Activated CD8-positive, alpha-beta memory T cell treated with anti-CD3 and anti-CD28 coated beads for 4 hours (primary cell): ENCODE measurements around the gene TIMM10B.
"Not testable (repeated sequence)": the region's sequence is repeated elsewhere in the genome, so short reads cannot be mapped to it uniquely, and the experiment has no call there.

Experiments
- DNase-seq, 2 donors: peaks; one replicate each; pipeline ENCODE4 v3.0.0-alpha.2; 2020; ENCODE audit warnings: low read depth in 2 of 2

The TIMM10B gene

DNA sequence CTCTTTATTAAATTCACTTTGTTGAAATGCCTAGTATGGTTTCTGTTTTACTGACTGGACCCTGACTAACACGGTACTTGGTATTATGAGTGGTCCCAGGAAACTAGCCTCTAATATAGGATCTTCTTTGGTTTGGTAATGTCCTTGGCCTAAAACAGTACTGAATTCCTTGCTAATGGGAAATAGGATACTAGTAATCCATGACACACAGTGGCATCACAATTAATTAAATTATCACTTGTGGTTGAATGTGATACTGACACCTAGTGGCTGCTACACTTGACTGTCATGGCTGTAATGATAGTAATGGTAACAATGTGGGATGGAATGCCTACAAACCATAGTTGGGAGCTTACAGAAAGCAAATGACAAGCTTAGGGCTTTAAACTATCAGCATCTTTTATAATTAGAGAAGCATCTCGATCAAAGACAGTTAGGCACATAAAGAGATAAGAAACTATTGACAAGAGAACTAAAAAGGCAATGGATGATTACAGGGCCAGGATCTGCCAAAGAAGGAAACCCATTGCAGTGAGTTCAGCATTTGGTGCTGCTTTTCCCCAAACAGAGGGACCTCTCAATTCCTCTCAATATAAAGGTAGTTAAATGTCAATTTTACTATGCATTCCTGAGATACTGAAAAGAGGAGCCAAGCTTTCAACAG lies 24.4 kb downstream of the TIMM10B start:
- DNase-seq: no peak

DNA sequence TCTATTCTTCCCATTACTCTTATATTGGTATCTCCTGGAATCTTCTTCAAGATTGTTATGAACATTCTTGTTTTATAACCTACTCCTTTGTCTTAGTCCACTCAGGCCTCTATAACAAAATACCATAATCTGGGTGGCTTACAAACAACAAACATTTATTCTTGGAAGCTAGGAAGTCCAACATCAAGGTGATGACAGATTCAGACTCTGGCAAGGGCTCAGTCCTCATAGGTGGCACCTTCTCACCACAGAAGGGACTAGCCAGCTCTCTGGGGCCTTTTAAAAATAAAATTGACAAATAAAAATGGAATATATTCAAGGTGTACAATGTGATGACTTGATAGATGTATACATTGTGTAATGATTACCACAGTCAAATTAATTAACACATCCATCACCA lies 35.6 kb downstream of the TIMM10B start:
- no peak for DNase-seq

GRCh38 chr11:6520265-6520664 lies 39.0 kb downstream of the TIMM10B start:
- no peak for DNase-seq

GRCh38 chr11:6521946-6522345 lies 40.6 kb downstream of the TIMM10B start:
- DNase-seq: not testable (repeated sequence)

DNA sequence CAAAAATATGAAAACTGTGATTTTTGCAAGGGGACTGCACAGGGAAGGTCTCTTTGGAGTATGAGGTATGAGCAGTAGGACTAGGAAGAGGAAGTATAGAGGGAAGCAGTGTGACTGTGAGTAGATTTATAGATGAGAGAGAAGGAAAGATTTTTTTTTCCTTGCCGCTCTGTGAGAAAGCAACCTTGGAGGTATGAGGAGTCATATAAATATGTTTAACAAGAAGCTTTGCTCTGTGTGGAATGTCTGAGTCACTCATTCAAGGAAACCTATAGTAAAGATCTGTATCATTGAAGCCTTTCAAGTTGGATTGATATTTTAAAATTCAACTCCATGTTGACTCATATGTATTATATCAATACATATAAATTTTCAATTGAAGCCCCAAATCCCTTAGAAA lies 42.0 kb downstream of the TIMM10B start:
- DNase-seq: no peak

DNA sequence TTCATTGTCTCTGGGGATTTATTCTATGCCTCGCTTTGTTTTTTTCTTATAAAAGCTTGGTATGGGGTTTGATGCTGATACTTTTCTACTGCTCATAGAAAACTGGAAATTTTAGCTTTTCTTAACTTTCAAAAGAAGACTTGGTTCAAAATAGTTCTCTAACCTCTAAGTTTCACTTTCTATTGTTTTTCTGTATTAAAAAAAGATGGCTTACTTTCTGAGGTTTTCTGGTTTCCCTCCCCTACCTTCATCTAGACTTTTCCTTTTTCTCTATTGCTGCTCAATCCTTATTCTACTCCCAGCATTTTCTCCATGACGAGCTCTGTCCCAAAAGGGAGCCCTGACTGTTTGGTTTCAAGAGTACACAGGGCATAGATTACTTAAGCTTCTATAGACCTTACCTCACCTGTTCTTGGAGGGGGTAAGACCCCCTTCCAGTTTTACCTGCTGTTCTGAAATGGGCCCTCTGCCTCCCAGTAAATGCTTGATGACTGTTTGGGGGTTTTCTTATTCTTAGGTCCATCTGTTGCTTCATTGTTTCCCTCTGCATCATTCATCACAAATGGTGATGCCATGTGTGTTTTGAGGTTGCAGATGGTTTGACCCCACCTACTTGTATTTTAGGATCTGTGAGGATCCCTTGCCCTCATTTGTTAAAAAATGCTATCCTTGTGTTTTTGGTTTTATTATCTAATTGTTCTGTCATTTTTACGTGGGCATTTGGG lies 45.3 kb downstream of the TIMM10B start:
- DNase-seq: no peak

- no peak for DNase-seq
Observed at GRCh38 chr11:6529266-6529665, 48.0 kb downstream of the TIMM10B start.

- DNase-seq: no peak
Observed at GRCh38 chr11:6530848-6531247, 49.5 kb downstream of the TIMM10B start.

GRCh38 chr11:6531267-6531752 lies 50.0 kb downstream of the TIMM10B start:
- DNase-seq: no peak
